Stimulated activated CD8-positive, alpha-beta memory T cell treated with anti-CD3 and anti-CD28 coated beads, Interleukin-7, amount 100 ng/mL, for 4 hours (primary cell): Measurements from ENCODE around the gene ULK4.
A peak's percentile ranks its signal among the peaks of the same experiment; 100 is the strongest.
"Not testable (repeated sequence)": the region's sequence is repeated elsewhere in the genome, so short reads cannot be mapped to it uniquely, and the experiment has no call there.

Source experiments
- DNase-seq, 2 donors: peaks; one replicate each; pipeline ENCODE4 v3.0.0-alpha.2; 2020; ENCODE audit warnings: low read depth in 2 of 2

ULK4 gene

DNA sequence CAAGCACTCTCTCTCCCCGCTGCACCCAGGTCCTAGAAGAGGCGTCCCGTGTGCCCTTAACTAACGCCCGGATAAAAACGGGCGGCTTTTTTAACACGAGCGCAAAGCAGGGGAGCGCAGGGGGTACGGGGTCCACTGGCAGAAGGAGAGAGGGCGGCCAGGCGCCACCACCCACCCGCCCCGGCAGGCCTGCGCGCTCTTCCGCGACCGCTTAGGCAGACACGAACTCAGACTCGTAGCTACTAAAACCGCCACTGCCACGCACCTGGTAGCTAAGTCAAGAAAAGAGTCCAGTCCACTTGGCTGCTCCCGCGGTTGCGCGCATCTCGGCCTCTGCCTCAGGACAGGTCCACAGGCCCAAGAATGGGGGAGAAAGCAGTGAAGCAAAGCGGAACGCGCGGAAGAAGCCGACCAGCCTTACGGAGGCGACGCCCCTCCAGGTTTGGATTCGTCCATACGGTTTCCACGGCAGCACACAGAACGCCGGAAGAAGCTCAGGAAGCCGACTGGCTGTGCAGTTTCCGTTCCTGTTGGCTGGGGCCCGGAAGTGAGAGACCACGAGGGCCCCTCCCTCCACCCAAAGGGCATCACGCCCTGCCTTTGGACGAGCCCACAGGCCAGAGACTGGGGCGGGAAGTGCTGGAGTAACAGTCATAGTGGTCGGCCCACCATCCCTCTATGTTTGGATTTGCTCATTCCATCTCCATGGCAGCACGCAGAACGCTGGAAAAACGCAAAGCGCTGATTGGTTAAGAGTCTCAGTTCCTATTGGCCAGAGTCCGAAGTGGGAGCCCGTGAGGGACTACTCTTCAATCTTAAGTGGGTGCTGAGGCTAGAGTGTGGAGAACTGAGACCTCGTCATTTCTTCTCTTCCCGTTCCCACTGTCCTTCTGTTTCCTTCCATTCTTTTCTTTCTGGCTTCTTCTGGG, at the start of gene ULK4:
ULK4 (minus strand) TSS at position 353 of the 929 bp plus-strand sequence. CDS start 7,344 bp downstream, outside the sequence.
- DNase-seq, result peak; percentile 91 to 92

- DNase-seq, result no peak
Measured at GRCh38 chr3:42010530-42010929, 48.6 kb upstream of the ULK4 start.

- DNase-seq, result no peak
Measured at GRCh38 chr3:42009456-42009855, 47.6 kb upstream of the ULK4 start.

- DNase-seq, result no peak
Measured at GRCh38 chr3:42007785-42008184, 45.9 kb upstream of the ULK4 start.

DNA sequence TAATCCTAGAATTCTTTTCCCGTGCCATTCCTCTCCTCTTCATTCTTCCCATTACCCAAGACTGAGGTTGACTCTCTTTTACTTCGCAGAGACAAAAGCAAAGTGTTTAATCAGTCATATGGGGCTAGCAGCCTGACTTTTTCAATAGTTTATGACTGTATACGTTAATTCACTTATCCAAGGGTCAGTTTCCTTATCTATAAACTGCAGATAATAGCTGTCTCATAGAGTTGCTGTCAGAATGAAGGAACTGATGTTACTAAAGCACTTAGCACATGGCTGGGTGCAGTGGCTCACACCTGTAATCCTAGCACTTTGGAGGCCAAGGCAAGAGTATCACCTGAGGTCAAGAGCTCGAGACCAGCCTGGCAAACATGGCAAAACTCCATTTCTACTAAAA, 43.5 kb upstream of the ULK4 start:
- no peak for DNase-seq

- no peak for DNase-seq
Measured at GRCh38 chr3:42002790-42003189, 40.9 kb upstream of the ULK4 start.

GRCh38 chr3:42001777-42002176, 39.9 kb upstream of the ULK4 start:
- no peak for DNase-seq

GRCh38 chr3:41999909-42000308, 38.0 kb upstream of the ULK4 start:
- DNase-seq, result no peak

DNA sequence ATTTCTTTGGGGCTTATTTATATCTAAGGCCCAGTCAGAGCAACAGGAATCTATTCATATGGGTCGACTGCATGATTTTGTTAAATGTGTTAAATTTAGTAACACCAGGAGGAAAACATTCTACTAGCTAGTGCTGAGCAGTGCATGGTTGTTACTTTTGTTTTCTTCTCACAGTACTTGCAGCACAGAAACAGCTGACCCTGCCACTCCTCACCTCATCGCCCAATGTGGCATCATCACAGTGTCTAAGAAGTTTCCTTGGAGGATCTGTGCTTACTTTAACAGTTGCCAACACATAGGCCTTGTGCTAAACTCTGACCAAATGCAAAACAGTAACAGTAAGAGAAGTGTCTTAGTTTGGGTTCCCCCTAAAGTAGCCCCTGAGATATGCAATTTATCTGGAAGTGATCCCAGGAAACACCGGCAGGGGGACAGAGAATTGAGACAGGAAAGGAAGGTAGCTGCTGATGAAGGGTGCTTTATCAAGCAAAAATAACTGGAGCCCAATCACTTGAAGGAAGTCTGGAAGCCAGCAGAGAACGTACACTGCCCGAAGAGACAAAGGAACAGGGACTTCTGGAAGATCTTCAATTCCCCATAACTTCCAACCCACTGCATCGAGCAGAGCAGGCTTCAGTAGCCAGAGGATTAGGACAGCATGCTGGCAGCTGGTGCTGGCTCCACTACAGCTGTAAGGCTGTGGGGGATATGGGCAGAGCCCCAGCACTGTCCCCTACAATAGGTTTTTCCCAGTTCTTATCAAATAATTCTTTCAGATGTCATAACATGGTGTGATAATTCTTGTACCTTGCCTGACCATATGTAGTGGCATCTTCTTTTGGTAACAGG, 36.0 kb upstream of the ULK4 start:
- no peak for DNase-seq

DNA sequence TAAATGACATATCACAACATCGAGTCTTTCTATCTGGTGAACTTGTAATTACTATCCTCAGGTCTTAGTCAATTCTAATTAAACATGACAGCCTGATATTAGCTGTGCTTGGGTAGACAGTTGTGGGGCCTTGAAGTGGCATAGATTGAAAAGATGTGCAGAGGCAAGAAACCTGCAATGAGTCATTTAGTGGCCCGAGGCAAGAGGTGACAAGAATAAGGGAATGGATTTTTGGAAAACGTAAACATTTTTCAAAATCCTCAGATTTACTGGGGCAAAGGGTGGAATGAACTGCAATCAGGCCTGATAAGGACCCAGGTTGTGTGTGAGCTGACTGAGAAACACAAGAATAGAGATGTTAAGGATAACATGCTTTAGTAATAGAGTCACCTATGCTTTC, 29.5 kb upstream of the ULK4 start:
- DNase-seq, result no peak

- no peak for DNase-seq
Measured at GRCh38 chr3:41989518-41989917, 27.6 kb upstream of the ULK4 start.

GRCh38 chr3:41987627-41988026, 25.7 kb upstream of the ULK4 start:
- no peak for DNase-seq

- DNase-seq, result no peak
Measured at GRCh38 chr3:41986561-41986960, 24.7 kb upstream of the ULK4 start.

GRCh38 chr3:41985018-41985417, 23.1 kb upstream of the ULK4 start:
- DNase-seq, result no peak

DNA sequence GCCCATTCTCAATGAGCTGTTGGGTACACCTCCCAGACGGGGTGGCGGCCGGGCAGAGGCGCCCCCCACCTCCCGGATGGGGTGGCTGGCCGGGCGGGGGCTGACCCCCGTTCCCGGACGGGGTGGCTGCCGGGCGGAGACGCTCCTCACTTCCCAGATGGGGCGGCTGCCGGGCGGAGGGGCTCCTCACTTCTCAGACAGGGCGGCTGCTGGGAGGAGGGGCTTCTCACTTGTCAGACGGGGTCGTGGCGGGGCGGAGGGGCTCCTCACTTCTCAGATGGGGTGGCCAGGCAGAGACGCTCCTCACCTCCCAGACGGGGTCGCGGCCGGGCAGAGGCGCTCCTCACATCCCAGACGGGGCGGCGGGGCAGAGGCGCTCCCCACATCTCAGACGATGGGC, 21.2 kb upstream of the ULK4 start:
- not testable (repeated sequence) for DNase-seq

GRCh38 chr3:41977401-41977800, 15.5 kb upstream of the ULK4 start:
- DNase-seq, result not testable (repeated sequence)

DNA sequence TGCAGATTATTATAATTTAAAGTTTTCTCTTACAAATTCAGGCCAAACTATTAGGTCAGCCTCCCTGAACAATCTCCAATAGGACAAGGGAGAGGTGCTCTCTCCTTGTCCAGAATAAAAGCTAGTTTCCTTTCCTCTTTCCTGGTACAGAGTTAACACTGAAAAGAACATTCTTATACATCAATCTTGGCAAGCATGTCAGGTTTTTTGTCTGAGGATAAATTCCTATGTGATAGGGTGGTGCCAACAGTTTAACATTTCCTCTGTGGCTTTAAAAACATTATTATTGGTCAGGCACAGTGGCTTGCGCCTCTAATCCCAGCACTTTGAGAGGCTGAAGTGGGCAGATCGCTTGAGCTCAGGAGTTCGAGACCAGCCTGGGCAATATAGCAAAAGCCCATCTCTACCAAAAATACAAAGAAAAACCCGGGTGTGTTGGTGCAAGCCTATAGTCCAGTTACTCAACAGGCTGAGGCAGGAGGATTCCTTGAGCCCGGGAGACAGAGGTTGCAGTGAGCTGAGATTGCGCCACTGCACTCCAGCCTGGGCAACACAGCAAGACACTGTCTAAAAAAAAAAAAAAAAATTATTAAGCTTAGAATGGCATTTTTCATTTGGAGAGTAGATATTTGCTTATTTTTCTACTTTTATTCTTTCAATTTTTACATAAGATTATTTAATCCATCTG, 13.7 kb upstream of the ULK4 start:
- DNase-seq, result no peak

GRCh38 chr3:41974223-41974622, 12.3 kb upstream of the ULK4 start:
- no peak for DNase-seq

- no peak for DNase-seq
Measured at GRCh38 chr3:41972802-41973201, 10.9 kb upstream of the ULK4 start.

GRCh38 chr3:41966206-41966605, 4.3 kb upstream of the ULK4 start:
- no peak for DNase-seq

- no peak for DNase-seq
Measured at GRCh38 chr3:41963823-41964222, 1.9 kb upstream of the ULK4 start.
